H1 (cell line): Measurements from ENCODE around the gene UBE2G2. TPM values are rescaled to one million over a fixed set of nuclear protein-coding genes. Genes with fewer than 3 reads are reported as not detected.

ENCODE experiments used
- CBX5 ChIP-seq: fragments of 300-800, 300-1000 bp; sonication (generic); IDR thresholded peaks from 2 replicates; pipeline ENCODE4 v1.7.1; 2016; ENCODE audit warnings: antibody characterized with exemption, low read length, low read depth
- CHD7 ChIP-seq: fragments of 300-600 bp; sonication (generic); IDR thresholded peaks from 2 replicates; pipeline ENCODE4 v1.7.1; 2012; ENCODE audit warnings: low read length, moderate library complexity, mild to moderate bottlenecking, inconsistent platforms; ENCODE audit not compliant: insufficient replicate concordance
- EP300 ChIP-seq, 2 experiments: IDR thresholded peaks; 1 replicate in 1 of 2; 2 replicates in 1 of 2; pipeline ENCODE4 v1.6.1; 2011 to 2012; ENCODE audit warnings: low read depth in 2 of 2, low read length in 2 of 2, mild to moderate bottlenecking in 2 of 2, borderline replicate concordance in 1 of 2, inconsistent platforms in 1 of 2, moderate library complexity in 1 of 2
- JUN ChIP-seq: IDR thresholded peaks from 2 replicates; pipeline ENCODE4 v1.6.1; 2011; ENCODE audit warnings: low read depth, mild to moderate bottlenecking, improper control_type of control experiment, low read length
- KDM1A ChIP-seq: fragments of 200-600, 300-600 bp; sonication (generic); IDR thresholded peaks from 2 replicates; pipeline ENCODE4 v1.7.1; 2016; ENCODE audit warnings: mild to moderate bottlenecking, low read length, borderline replicate concordance
- POLR2AphosphoS5 ChIP-seq: IDR thresholded peaks from 2 replicates; pipeline ENCODE4 v1.6.1; 2011; ENCODE audit warnings: low read depth, low read length
- POU5F1 ChIP-seq: IDR thresholded peaks from 2 replicates; pipeline ENCODE4 v1.6.1; 2011; ENCODE audit warnings: low read depth, mild to moderate bottlenecking, low read length, moderate library complexity
- TBP ChIP-seq: IDR thresholded peaks from 2 replicates; pipeline ENCODE4 v1.6.1; 2011; ENCODE audit warnings: low read depth, low read length, improper control_type of control experiment
- polyA plus RNA-seq, 7 experiments: library from polyadenylated mRNA; depleted of rRNA in 3 of 7; stranded (reverse) in 5 of 7; unstranded in 2 of 7; fragments of >200 nt in 5 of 7; fragments of 200-250 nt in 2 of 7; gene quantifications; 1 replicate in 5 of 7; 2 replicates in 1 of 7; 4 replicates in 1 of 7; pipeline versions ENCODE4 v1.2.1 to v1.2.3, GENCODE V29; 2011 to 2013; ENCODE audit warnings: missing spikeins in 2 of 7, mixed read lengths in 2 of 7
- total RNA-seq: library from RNA; stranded (reverse); fragmentation: NEBNext Ultra II Directional; extraction: Animal tissue kit (Norgen Biotek cat#: 25700); gene quantifications from 2 replicates; pipeline ENCODE4 v1.2.1, GENCODE V29; 2021
- TF ChIP-seq, protein P1 (sequence below): IDR thresholded peaks from 2 replicates; pipeline ENCODE4 v1.6.1; 2011; ENCODE audit warnings: low read depth, mild to moderate bottlenecking, low read length; ENCODE audit not compliant: insufficient read depth
- TF ChIP-seq, protein P2 (sequence below): IDR thresholded peaks from 2 replicates; pipeline ENCODE4 v1.6.1; 2012; ENCODE audit warnings: inconsistent platforms

UBE2G2 gene
- total and polyA plus RNA-seq, 2 of the 8 experiments (the other 6 are each of a cell fraction or from before 2014, with no cell fraction given), result 96.3 to 101 TPM

- TF ChIP-seq CHD7, result no peak
- TF ChIP-seq TBP, result peak; percentile 12; the same call in 1 of the 2 replicates
- no peak for TF ChIP-seq EP300 (IDR thresholded peaks at IDR 0.05; ENCODE audit: borderline replicate concordance in 1 of 2, low read depth in 2 of 2, low read length in 2 of 2)
- no peak for TF ChIP-seq CBX5
- no peak for TF ChIP-seq POU5F1
- TF ChIP-seq KDM1A, result 0 out of 2 replicates have a peak, but pooled peaks have one; percentile 31
- TF ChIP-seq, protein P1, sequence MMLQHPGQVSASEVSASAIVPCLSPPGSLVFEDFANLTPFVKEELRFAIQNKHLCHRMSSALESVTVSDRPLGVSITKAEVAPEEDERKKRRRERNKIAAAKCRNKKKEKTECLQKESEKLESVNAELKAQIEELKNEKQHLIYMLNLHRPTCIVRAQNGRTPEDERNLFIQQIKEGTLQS, result no peak
- TF ChIP-seq, protein P2, sequence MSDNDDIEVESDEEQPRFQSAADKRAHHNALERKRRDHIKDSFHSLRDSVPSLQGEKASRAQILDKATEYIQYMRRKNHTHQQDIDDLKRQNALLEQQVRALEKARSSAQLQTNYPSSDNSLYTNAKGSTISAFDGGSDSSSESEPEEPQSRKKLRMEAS, result no peak
- no peak for TF ChIP-seq JUN
- TF ChIP-seq POLR2AphosphoS5, result peak; percentile 25; the same call in 1 of the 2 replicates
Observed at GRCh38 chr21:44748621-44749020, 53.0 kb downstream of the UBE2G2 start (continued).
